Activated T-cell treated with anti-CD3 and anti-CD28 coated beads for 1 hour (primary cell): ENCODE data around the gene CASKIN1.
"Not testable (repeated sequence)": the region's sequence is repeated elsewhere in the genome, so short reads cannot be mapped to it uniquely, and the experiment has no call there.

ENCODE experiments used
- DNase-seq: peaks from one replicate; pipeline ENCODE4 v3.0.0-alpha.2; 2020; ENCODE audit warnings: low read depth

Gene CASKIN1

DNA sequence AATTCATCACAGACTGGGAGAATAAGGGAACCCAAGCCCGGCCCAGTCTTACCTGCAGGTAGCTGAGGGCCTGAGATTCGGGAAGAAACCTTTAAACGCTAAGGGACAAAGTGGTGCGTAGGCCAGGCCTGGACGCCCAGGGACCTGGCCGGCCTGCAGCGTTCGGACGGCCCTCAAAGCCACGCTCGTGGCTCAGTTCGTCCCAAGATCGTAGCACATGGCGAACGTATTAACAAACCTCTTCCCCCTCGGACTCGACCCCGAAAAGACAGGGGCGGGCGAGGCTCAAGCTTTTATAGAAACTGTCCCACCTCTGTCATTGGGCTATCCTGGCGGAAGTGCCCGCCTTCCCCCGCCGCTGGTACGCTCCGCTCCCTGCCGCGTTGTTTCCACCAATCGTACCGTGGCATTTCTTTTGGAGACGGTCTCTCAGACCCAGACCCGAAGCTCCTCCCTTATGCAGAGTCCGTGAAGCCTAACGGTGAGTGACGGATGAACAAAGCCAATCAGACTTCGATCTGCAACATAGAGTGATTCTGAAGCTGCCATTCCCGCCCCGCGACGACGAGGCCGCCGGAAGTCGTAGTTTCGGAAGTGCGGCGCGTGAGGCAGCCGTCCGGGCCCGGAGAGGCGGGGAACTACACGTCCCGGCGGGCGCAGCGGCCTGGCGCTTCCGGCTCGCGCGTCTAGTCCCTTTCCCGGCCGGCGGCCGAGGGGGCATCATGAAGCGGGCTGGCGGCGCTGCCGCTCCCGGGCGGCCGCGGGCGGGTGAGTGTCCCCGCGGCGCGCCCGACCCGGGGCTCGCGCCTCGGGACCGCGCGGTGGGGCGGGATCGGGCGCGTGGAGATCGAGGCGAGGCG is 41.1 kb downstream of the CASKIN1 start, which contains the start of gene TRAF7:
Gene TRAF7, plus strand, starts transcription at position 692 of the 860 bp plus-strand sequence. CDS start 8,139 bp downstream, outside the sequence.
- peak; percentile 93 for DNase-seq

DNA sequence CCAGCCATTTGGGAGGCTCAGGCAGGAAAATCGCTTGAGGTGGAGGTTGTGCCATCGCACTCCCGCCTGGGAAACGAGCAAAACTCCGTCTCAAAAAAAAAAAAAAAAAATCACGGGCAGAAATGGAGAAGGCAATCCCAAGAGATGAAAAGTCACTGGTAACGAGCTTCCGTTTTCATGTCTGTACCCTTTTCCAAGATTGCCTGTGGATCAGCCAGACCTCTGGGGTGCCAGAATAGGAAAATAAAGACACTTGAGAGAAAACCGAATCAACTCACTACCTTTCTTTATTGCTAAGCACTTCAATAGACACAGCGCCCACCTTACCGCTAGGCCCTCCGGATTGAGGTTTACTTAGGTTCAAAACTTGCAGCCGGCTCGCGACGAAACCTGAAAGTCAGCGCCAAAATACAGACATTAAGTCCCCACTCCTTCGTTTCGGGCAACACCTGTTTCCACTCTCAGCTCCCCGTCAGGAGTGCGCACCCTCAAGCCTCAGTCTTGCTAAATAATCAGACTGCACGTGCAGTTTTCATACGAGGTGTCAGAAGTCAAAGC is 41.8 kb downstream of the CASKIN1 start:
- DNase-seq: no peak

DNA sequence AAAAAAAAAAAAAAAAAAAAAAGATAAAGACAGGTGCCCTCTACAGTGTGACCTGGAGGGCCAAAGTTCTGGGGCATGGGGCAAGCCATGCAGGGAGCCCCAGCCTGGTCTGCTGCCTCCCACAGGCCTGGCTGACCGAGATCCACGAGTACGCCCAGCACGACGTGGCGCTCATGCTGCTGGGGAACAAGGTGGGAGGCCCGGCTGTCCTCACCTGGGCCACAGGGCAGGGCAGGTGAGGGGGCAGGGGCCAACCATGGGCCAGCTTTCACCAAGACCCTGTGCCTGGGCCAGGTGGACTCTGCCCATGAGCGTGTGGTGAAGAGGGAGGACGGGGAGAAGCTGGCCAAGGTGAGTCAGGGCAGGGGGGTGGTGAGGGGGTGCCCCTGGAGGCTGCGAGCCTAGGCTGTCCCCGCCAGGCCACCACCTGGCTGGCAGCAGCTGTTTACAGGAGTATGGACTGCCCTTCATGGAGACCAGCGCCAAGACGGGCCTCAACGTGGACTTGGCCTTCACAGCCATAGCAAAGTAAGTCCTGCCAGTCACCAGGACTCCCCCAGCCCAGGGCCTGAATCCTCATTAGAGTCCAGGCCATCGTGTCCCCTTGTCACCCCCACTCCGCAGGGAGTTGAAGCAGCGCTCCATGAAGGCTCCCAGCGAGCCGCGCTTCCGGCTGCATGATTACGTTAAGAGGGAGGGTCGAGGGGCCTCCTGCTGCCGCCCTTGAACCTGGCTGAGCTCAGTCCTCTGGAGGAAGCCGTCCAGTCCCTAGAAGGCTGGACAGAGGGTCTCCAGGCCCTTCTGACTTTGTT is 43.5 kb downstream of the CASKIN1 start:
- DNase-seq: no peak

DNA sequence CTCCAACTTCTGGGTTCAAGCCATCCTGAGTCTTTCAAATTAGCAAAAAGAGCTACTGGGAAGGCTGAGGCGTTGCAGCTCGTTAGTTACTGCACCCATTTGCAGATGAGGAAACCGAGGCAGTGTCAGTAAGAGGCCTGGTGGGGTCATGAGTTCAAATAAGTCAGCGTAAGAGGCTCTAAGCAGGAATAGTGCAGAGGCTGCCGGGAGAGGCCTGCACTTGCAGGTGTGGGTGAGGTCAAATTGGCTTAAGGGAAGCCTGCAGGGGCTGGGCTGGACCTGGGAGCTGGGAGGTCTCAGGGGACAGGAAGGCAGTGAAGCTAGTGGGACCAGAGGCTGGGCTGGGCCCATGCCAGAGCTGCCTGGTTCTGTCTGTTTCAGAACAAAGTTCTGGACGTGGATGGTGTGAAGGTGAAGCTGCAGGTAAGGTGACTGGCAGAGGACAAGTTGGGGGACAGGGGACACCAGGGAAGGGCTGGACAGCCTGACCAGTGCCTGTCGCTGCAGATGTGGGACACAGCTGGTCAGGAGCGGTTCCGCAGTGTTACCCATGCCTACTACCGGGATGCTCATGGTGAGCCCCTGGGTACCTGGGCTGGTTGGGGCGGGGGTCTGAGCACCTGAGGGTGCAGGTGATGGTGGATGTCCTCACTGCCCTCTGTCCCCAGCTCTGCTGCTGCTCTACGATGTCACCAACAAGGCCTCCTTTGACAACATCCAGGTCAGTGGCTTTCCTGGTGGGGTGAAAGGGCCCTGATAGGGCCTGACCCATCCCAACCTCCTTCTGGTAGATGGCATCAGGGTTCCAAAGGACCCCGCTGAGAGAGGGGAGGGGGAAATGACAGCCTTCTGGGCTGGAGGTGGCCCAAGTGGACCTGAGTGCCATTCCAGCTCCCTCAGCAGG is 45.0 kb downstream of the CASKIN1 start:
- DNase-seq: no peak

DNA sequence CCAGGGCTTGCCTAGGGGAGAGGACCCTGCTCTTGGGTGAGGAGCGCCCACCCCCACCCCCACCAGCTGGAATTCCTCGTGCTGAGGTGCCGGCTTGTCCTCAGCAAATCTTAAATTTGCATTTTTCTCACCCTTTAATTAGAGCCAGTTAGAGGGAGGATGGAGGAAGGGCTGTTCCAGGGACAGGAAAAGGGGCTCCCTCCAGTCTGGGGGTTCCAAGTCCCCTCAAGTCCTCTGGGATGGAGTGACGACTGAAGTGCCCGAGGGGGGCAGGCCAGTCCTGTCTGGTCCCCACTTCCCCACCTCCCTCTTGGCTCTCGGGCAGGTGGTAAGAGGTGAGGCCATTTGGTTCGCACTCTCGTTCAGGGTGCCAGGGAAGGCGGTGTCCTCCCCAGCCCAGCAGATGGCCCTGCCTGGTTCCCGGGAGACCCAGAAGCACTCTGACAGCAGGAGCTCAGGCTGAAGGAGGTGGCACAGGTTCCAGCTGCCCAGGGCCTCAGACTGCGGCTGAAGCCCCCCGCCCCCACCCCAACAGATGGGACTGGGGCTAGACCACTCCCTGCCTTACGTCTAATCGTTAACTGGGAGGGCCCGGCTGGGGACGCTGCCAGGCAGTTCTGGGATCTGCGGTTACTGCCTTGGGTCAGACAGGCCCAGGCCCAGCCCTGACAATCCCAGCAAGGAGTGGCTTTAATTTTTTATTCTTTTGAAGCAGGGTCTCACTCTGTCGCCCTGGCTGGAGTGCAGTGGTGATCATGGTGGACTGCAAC is 45.8 kb downstream of the CASKIN1 start:
- DNase-seq: no peak

DNA sequence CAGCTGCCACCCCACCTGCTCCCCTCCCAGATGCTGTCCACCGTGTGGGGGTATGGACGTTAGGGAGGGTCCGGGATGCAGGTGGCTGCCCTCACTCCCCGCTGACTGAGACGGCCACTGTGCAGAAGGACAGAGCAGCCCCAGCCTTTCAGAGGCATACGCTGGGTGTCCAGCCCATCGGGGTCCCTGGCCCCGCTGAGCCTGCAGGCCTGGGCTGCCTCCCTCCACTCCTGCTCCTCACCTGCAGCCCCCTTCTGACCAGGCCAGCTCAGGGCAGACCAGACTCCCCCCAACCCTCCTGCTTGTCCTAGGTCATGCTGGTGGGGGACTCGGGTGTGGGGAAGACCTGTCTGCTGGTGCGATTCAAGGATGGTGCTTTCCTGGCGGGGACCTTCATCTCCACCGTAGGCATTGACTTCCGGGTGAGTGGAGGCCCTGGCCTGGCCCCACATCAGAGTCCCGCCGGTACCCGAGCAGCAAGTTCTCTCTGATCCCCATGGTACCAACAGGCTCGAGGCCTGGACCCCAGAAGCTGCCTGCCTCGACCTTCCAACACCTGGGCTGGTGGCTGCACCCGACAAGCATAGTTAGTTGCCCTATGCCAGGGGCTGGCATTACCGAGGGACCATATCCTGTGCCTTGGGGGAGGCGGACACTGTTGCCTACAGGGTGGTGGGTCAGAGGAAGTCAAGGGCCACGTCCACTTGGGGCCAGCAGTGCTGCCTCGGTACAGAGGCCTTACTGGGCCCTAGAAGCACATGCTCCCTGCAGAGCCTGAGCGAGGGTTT is 46.6 kb downstream of the CASKIN1 start:
- DNase-seq: no peak

DNA sequence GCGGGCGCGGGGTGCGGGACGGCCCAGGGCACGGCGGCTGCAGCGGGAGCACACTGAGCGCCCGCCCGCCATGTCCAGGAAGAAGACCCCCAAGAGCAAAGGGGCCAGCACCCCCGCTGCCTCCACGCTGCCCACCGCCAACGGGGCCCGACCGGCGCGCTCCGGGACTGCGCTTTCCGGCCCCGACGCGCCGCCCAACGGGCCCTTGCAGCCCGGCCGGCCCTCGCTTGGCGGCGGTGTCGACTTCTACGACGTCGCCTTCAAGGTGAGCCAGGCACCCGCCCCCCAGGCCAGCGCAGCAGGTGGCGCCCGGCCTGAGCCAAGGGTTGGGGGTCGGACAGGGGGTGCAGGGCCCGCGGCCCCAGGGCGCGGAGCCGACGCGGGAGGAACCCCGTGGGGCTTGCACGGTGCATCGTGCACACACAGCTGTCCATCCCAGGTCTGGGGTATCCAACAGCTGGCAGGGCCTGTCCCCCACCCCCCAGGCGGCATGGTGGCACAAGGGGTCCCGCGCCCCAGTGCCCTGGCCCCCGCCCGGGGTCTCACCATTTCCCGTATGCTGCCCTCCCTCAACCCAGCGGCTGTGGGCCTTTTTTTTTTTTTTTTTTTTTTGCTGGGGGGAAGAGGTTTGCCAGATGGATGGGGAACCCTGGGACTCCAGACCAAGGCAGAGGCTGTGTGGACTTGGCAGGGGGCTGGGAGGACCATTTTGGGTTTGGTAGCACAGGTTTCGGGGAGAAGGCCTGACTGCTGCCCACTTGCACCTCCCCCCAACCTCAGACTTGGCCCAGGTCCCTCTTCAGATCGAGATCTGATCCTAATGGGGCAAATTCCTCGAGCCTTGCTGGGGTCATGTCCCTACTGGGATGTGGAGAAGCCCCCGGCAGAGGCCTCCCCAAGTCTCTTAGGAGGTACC is 47.4 kb downstream of the CASKIN1 start:
- DNase-seq: no peak

DNA sequence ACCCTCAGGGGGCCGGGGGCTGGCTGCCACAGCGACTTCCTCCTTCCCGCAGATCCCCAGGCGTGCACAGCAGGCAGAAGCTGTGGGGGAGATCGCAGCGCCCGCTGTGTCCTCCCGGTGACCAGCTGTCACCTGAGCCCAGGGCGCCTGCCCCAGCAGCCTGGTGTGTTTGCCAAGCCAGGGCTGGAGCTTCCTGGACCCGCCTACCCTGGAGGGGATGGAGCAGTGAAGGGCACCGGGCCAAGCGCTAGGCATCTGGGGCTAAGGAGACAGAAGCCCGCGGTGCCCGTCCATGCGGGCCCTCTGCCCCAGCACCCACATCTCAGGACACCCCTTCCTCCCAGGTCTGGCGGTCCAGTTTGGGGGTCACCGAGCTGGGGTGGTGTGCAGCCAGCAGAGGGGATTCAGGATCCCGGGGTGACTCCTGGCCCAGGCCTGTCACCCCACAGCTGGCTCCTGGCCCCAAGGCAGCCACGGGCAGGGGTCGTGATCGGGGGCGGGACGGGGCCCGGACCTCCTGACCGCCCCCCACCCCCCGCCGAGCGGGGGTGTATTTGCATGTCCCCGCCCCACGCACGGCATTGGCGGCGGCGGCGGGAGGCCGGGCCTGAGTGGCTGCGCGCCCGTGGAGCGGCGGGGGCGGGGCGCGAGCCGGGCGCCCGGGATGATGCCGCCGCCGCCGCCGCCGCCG is 48.3 kb downstream of the CASKIN1 start, which contains the start of gene RAB26:
Gene RAB26, plus strand, starts transcription at position 645 of the 691 bp plus-strand sequence. CDS start 159 bp downstream, outside the sequence.
- DNase-seq: peak; percentile 41

DNA sequence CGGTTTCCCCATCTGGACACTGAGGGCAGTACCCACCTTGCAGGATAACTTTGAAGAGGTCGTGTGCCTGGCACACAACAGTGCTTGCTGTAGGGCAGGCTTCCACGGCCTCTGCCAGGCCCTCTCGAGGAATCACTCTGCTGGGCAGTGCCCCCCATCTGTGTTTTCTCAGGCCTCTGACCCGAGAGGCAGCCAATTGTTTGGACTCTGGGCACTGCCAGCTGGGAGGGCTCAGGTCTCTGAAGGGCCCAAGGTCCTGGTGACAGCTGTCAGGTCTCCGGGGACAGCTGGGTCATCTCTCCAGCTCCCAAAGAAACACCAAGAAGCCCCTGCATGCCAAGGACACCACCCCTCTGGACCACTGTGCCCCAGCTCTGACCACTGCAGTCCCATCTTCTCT is 49.0 kb downstream of the CASKIN1 start:
- DNase-seq: no peak

DNA sequence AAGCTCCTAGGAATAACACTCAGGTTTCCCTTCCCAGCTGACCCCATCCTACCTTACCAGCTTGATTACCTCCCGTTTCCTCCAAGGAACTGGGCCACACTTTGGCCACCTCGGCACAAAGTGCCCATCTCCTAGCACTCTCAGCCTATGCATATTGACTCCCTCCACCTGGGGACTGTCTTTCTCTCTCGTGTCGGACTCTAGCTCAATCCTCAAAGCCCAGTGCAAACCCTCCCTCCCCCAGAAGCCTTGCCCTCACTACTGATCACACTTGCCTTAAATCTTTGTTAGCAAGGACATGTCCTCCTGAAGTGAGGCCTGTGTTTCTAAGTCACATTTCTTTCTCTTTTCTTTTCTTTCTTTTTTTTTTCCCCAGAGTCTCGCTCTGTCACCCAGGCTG is 50.6 kb downstream of the CASKIN1 start:
- DNase-seq: no peak

DNA sequence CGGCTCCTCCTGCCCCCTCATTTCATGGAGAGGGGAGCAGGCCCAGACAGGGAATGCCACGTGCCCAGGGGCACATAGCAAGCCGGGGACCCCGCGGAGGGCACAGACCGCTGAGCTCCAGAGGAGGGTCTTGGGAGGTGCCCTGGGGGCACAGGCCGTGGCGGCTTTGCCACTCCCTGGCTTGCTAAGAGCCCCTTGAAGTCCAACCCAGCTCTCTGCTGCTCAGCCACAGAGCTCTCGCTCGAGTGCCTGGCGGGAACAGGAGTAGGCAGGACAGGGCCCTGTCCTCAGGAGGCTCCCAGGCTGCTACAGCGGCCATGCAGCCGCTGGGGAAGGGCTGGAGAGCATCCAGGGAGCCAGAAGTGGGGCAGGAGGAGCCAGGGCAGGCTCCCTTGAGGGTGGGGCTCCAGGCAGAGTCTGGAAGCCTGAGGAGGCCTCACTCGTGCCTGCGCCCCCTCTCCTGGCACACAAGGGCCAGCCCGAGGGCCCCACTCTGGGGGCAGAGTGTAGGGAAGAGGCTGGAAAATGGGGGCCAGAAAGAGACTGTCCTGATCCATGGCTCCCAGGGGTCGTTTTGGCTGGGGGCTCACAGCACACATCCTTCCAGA is 52.4 kb downstream of the CASKIN1 start:
- no peak for DNase-seq

DNA sequence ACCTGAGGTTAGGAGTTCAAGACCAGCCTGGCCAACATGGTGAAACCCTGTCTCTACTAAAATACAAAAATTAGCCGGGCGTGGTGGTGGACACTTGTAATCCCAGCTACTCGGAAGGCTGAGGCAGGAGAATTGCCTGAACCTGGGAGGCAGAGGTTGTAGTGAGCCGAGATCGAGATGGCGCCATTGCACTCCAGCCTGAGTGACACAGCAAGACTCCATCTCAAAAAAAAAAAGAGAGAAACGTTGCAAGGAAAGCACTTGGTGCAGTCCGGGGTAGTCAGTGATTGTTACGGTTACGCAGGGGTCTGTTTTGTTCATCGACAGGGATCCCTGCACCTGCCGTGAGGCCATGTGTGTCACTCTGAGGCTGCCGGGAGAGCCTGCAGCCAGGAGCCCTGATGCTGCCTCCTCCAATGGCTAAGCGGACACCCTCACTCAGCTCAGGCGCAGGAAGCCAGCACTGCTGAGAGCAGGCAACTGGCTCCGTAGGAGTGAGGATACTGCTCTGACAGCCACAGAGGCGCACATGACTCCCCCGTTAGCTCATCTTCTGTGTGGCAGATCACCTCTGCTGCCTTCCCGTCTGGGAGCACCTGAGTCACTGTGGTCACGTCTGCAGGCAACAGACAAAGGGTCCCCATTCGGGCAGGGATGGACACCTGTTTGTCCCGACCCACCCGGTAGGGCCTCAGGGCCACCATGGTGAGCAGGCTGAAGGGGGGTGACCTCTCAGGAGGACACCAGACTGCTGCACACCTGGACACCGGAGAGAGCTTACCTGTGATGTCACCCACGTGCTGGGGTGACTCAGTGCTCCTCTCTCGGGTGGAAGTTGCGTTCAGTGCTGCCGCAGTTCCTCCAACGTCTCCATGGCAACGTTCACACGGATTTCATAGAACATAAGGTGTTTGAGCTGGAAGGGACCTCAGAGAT is 53.2 kb downstream of the CASKIN1 start:
- no peak for DNase-seq

DNA sequence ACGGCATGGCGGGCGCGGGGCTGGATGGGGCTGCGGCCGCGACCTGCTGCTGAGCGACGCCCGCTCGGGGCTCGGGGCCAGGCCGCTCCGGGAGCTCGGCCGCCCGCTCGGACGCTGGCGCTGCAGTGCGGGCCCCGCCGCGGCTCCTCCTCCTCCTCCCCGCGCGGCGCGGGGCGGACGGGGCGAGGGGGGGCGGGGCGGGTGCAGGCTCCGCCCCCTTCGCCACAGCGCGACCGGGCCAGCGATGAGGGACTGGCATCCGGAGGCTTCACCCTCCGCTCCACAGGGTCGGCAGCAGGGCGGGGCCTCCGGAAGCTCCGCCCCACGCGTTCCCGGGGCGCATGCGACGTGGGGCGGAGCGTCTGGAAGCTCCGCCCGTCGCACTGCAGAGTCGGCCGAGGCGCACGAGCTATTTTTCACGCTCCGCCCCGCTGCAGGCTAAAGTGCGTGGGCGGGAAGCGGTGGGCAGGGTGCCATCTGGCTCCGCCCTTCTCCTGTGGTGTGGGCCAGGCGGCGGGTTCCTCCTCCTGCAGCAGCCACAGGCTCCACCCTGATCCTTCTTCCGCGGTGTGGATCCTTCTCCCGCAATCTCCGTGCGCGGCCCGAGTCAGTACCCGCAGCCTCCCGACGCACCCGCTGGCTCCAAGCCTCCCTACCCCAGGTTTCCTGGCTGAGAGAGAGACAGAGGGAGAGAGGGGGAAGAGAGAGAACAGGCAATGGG is 60.5 kb downstream of the CASKIN1 start, which contains the start of gene PKD1:
Gene PKD1, minus strand, starts transcription at position 129 of the 721 bp plus-strand sequence. CDS start 209 bp downstream, outside the sequence.
- DNase-seq: peak; percentile 99

DNA sequence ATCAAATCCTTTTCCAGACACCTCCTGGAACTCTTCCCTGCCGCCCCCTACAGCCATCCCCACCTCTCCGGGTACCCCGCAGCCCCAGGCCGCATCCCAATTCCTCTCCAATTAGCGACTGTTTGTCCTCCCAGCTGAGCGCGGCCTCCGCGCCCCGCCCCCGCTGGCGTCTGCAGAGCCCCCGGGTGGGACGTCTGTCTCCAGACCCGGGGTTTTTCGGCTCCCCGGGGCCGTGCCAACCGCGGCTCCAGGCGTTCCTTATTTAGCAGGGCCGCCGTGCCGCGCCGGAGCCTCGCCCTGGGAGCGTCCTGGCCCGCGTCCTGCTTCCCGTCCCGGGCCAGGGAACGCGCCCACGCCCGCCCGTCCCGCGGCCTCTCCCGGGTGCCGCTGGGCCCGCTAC is 61.3 kb downstream of the CASKIN1 start:
- not testable (repeated sequence) for DNase-seq

DNA sequence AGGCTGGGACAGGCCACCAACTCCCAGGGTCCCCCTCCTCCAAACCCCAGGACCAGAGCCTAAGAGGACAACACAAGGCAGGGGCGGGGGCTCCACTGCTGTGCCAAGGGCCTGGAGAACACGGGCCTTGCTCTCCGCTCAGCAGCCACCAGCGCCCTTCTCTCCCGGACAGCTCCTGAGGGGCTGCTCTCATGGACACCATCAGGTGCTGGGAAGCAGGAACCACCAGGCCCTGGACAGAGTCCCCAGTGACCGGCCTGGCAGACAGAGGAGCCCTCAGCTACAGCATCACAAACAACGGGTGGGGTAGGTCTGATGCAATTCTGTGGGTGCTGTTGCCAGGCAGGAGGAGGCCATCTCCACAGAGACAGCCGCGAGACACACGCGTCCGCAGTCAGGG is 62.6 kb downstream of the CASKIN1 start:
- DNase-seq: not testable (repeated sequence)
